GM12878 (cell line): Measurements from ENCODE around the gene FFAR2. TPM values are rescaled to one million over a fixed set of nuclear protein-coding genes. Genes with fewer than 3 reads are reported as not detected.

Source experiments
- ATAC-seq: fragments of 200-7000 bp; cut with Tn5 transposase; 3 replicates; pipeline ENCODE4 v1.9.1; 2020; ENCODE audit warnings: mild to moderate bottlenecking, moderate library complexity
- BruUV-seq: library from RNA; stranded (reverse); fragments of 400-500 nt; replicated peaks from 2 replicates; lab custom pipeline; 2021; lab: Mats Ljungman, UMichigan
- CTCF ChIA-PET: fragments of 300-600 bp; sonication (Branson Sonifier 250); formaldehyde crosslinking; extraction: SDS; loops from one replicate; lab custom pipeline; 2021; ENCODE audit warnings: inconsistent platforms; lab: Yijun Ruan, JAX
- POLR2A ChIA-PET: fragments of 350-600 bp; formaldehyde crosslinking; extraction: SDS; loops from one replicate; lab custom pipeline; 2021; ENCODE audit warnings: inconsistent platforms; lab: Charles Lee
- RAD21 ChIA-PET: fragments of 300-600 bp; sonication (Branson Sonifier 250); formaldehyde crosslinking; loops from one replicate; lab custom pipeline; 2023; ENCODE audit warnings: antibody characterized with exemption; ENCODE audit not compliant: unreplicated experiment; lab: Charles Lee
- SMC1A ChIA-PET: fragments of 300-600 bp; sonication (Branson Sonifier 250); formaldehyde crosslinking; loops from one replicate; lab custom pipeline; 2023; ENCODE audit not compliant: unreplicated experiment, uncharacterized antibody; lab: Charles Lee
- DNase-seq: peaks from one replicate; pipeline ENCODE4 v3.0.0-alpha.2; 2011; ENCODE audit warnings: low read depth, low spot score
- FAIRE-seq: peaks from 3 replicates; lab custom pipeline; 2011; peaks lifted over from hg19 to GRCh38; lab: Jason Lieb, UNC
- H2AFZ ChIP-seq: 2 replicates; pipeline ENCODE4 v1.6.0; 2011; ENCODE audit warnings: low read depth, low read length, control low read depth; ENCODE audit not compliant: control insufficient read depth
- H3K27ac ChIP-seq: 2 replicates; pipeline ENCODE4 v1.5.1; 2011; ENCODE audit warnings: control low read depth; ENCODE audit not compliant: control insufficient read depth, insufficient read depth
- H3K27me3 ChIP-seq, 2 experiments: replicated peaks in 1 of 2; 2 replicates each; pipeline versions ENCODE4 v1.6.0 to v1.6.1; 2011; ENCODE audit warnings: low read length in 1 of 2; ENCODE audit not compliant: control insufficient read depth in 2 of 2, insufficient read depth in 2 of 2
- H3K36me3 ChIP-seq, 2 experiments: 2 replicates each; pipeline ENCODE4 v1.5.1; 2011; ENCODE audit warnings: low read length in 1 of 2; ENCODE audit not compliant: control insufficient read depth in 2 of 2, insufficient read depth in 2 of 2
- H3K4me1 ChIP-seq: 2 replicates; pipeline ENCODE4 v1.6.1; 2011; ENCODE audit warnings: mild to moderate bottlenecking, low read length, moderate library complexity, mixed read lengths; ENCODE audit not compliant: control insufficient read depth, insufficient read depth
- H3K4me2 ChIP-seq: 2 replicates; pipeline ENCODE4 v1.6.0; 2011; ENCODE audit warnings: control low read depth; ENCODE audit not compliant: control insufficient read depth, insufficient read depth
- H3K4me3 ChIP-seq: fragments of 200-600 bp; sonication (generic); 2 replicates; pipeline ENCODE4 v1.5.1; 2016
- H3K79me2 ChIP-seq: 2 replicates; pipeline ENCODE4 v1.6.0; 2011; ENCODE audit warnings: low read length; ENCODE audit not compliant: control insufficient read depth, insufficient read depth
- H3K9ac ChIP-seq: 2 replicates; pipeline ENCODE4 v1.8.0; 2011; ENCODE audit warnings: low read length, control low read depth, mixed read lengths; ENCODE audit not compliant: control insufficient read depth, insufficient read depth
- H3K9me3 ChIP-seq: replicated peaks from 3 replicates; pipeline ENCODE4 v1.5.1; 2011; ENCODE audit warnings: mild to moderate bottlenecking, low read length; ENCODE audit not compliant: control insufficient read depth, insufficient read depth
- H4K20me1 ChIP-seq: 2 replicates; pipeline ENCODE4 v1.6.0; 2011; ENCODE audit not compliant: control insufficient read depth, insufficient read depth
- ATF3 ChIP-seq: IDR thresholded peaks from 2 replicates; pipeline ENCODE4 v1.6.1; 2011; ENCODE audit warnings: low read depth, mild to moderate bottlenecking, low read length, moderate library complexity, borderline replicate concordance; ENCODE audit errors: extremely low read depth
- BACH1 ChIP-seq: fragments of 450-650 bp; IDR thresholded peaks from 2 replicates; pipeline ENCODE4 v1.6.1; 2017; ENCODE audit warnings: mild to moderate bottlenecking, borderline replicate concordance
- CEBPB ChIP-seq, 2 experiments: fragments of 150-350 bp in 1 of 2; IDR thresholded peaks; 2 replicates each; pipeline ENCODE4 v1.6.1; 2012 to 2014; ENCODE audit warnings: low read depth in 2 of 2, low read length in 2 of 2, borderline replicate concordance in 1 of 2, inconsistent platforms in 1 of 2
- EGR1 ChIP-seq, 2 experiments: IDR thresholded peaks; 1 replicate in 1 of 2; 2 replicates in 1 of 2; pipeline ENCODE4 v1.6.1; 2011 to 2012; ENCODE audit warnings: low read depth in 2 of 2, low read length in 2 of 2, borderline replicate concordance in 1 of 2, mild to moderate bottlenecking in 1 of 2, moderate library complexity in 1 of 2
- MXI1 ChIP-seq: fragments of 150-350 bp; IDR thresholded peaks from 2 replicates; pipeline ENCODE4 v1.6.1; 2011; ENCODE audit warnings: low read depth, mild to moderate bottlenecking, inconsistent platforms, low read length, improper control_type of control experiment
- NFIC ChIP-seq: IDR thresholded peaks from 2 replicates; pipeline ENCODE4 v1.6.1; 2012; ENCODE audit warnings: low read depth, mild to moderate bottlenecking, inconsistent platforms, low read length, moderate library complexity
- NFXL1 ChIP-seq: fragments of 450-650 bp; IDR thresholded peaks from 2 replicates; pipeline ENCODE4 v1.6.1; 2017; ENCODE audit warnings: antibody characterized with exemption, mild to moderate bottlenecking, borderline replicate concordance
- NKRF ChIP-seq: fragments of 450-650 bp; conservative IDR thresholded peaks from 2 replicates; pipeline ENCODE4 v1.6.1; 2017; ENCODE audit warnings: mild to moderate bottlenecking, moderate library complexity
- PKNOX1 ChIP-seq: fragments of 450-650 bp; IDR thresholded peaks from 2 replicates; pipeline ENCODE4 v1.6.1; 2016; ENCODE audit warnings: mild to moderate bottlenecking
- POU2F2 ChIP-seq: IDR thresholded peaks from 3 replicates; pipeline ENCODE4 v1.6.1; 2011; ENCODE audit warnings: low read depth, mild to moderate bottlenecking, low read length, borderline replicate concordance
- RELB ChIP-seq: fragments of 450-650 bp; IDR thresholded peaks from 2 replicates; pipeline ENCODE4 v1.6.1; 2017; ENCODE audit warnings: low read depth, mild to moderate bottlenecking, moderate library complexity
- SMARCA5 ChIP-seq: fragments of 450-650 bp; IDR thresholded peaks from 2 replicates; pipeline ENCODE4 v1.6.1; 2017; ENCODE audit warnings: mild to moderate bottlenecking
- YY1 ChIP-seq: IDR thresholded peaks from 2 replicates; pipeline ENCODE4 v1.6.1; 2011; ENCODE audit warnings: low read depth, mild to moderate bottlenecking, low read length
- ZNF687 ChIP-seq: fragments of 450-650 bp; IDR thresholded peaks from 2 replicates; pipeline ENCODE4 v1.6.1; 2017; ENCODE audit warnings: mild to moderate bottlenecking, moderate library complexity
- WGBS: methylation state at CpG from one replicate; pipeline ENCODE4 v1.1.6; 2016; ENCODE audit warnings: low lambda C conversion rate; ENCODE audit not compliant: insufficient replicate concordance, insufficient coverage; ENCODE audit errors: missing lambda C conversion rate; 5-methylcytosine and 5-hydroxymethylcytosine counted together
- in situ Hi-C: fragments of 300-500 bp; cut with MboI; formaldehyde crosslinking; loops from 9 replicates; pipeline ENCODE4 v1.14.3; 2018; ENCODE audit warnings: mixed read lengths
- intact Hi-C: fragments of 100-400 bp; cut with micrococcal nuclease; formaldehyde crosslinking; loops from one replicate; pipeline ENCODE4 v1.14.2; 2022; ENCODE audit not compliant: unreplicated experiment
- polyA plus RNA-seq, 11 experiments: library from polyadenylated mRNA; depleted of rRNA in 4 of 11; unstranded in 6 of 11; stranded (reverse) in 5 of 11; fragments of >200 nt; fragmentation: Nextera tagmentation in 4 of 11; fragmentation: Illumina TruSeq in 1 of 11; extraction: Ambion mirVana in 4 of 11; extraction: Trizol in 1 of 11; gene quantifications; 1 replicate in 1 of 11; 2 replicates in 10 of 11; pipeline versions ENCODE4 v1.2.1 to v1.2.3, GENCODE V29; 2011 to 2016; ENCODE audit warnings: inconsistent platforms in 2 of 11, missing spikeins in 2 of 11, low read depth in 1 of 11
- total RNA-seq, 4 experiments: library from RNA; depleted of rRNA in 3 of 4; stranded (reverse); fragments of >200 nt in 3 of 4; fragmentation: Illumina TruSeq in 1 of 4; extraction: Trizol in 1 of 4; gene quantifications; 2 replicates each; pipeline versions ENCODE4 v1.2.1 to v1.2.3, GENCODE V29; 2013 to 2021

Gene FFAR2
- total and polyA plus RNA-seq, 10 of the 15 experiments (the other 5 are each of a cell fraction or from before 2014, with no cell fraction given): 0.05 to 4.0 (median 2.1) TPM

- in situ Hi-C loops (no loop called here), intact Hi-C loops (no loop called here)
- no TSS peak for BruUV-seq
- Histone ChIP-seq H3K79me2 (no peaks in the 10 kb centered on the region), H3K9ac (no peak overlapping the region), H4K20me1 (no peaks in the 10 kb centered on the region), H3K4me3 (no peak overlapping the region), H2AFZ (no peak overlapping the region), H3K4me1 (peaks cover 27% of the 10 kb centered on the region), H3K4me2 (no peak overlapping the region), H3K36me3 (no peaks in the 10 kb centered on the region), H3K27ac (no peak overlapping the region), H3K27me3 (no peaks in the 10 kb centered on the region), H3K9me3 (no peaks in the 10 kb centered on the region)
- ChIA-PET POLR2A (interaction anchor here (0.5 to 1.6 kb wide), 4 partner anchors 9 to 53 kb away, joined by 3 to 7 read pairs (median 4); no protein-coding TSS in a partner anchor), SMC1A (interaction anchor here (1.1 to 10.8 kb wide), 4 partner anchors 17 to 43 kb away, joined by 3 to 152 read pairs (median 58); no protein-coding TSS in a partner anchor), RAD21 (interaction anchor here (1.0 to 4.9 kb wide), 4 partner anchors 10 to 71 kb away, joined by 3 to 84 read pairs (median 3); no protein-coding TSS in a partner anchor), CTCF (interaction anchor here (1.1 to 1.4 kb wide), 2 partner anchors 46 to 65 kb away, joined by 3 to 6 read pairs; no protein-coding TSS in a partner anchor)
- 51% methylated on average over 4 of the region's 4 CpGs for WGBS
- no peak; the same call in 2 of the 3 replicates for ATAC-seq
- DNase-seq: no peak
- no peak for FAIRE-seq
- TF ChIP-seq RELB (no peak), ATF3 (no peak), MXI1 (no peak), NKRF (no peak), SMARCA5 (no peak), NFXL1 (no peak), BACH1 (no peak), PKNOX1 (0 out of 2 replicates have a peak, but pooled peaks have one; percentile 16), YY1 (no peak), CEBPB (IDR thresholded peaks at IDR 0.05; ENCODE audit: borderline replicate concordance in 1 of 2, low read depth in 2 of 2, low read length in 2 of 2) (no peak), POU2F2 (no peak), NFIC (peak; percentile 15; the same call in 1 of the 2 replicates), EGR1 (IDR thresholded peaks at IDR 0.05; ENCODE audit: borderline replicate concordance in 1 of 2, low read depth in 2 of 2, low read length in 2 of 2) (no peak), ZNF687 (peak; percentile 88)
Observed at GRCh38 chr19:35399231-35399630, 48.8 kb upstream of the FFAR2 start.
